HepG2 (cell line): ENCODE data around the gene USP35. TPM values are rescaled to one million over a fixed set of nuclear protein-coding genes. Genes with fewer than 3 reads are reported as not detected.
A peak's percentile ranks its signal among the peaks of the same experiment; 100 is the strongest.

ENCODE experiments used
- ATAC-seq: fragments of 200-7000 bp; cut with Tn5 transposase; 3 replicates; pipeline ENCODE4 v1.9.1; 2020; ENCODE audit warnings: mild to moderate bottlenecking, moderate library complexity
- BruUV-seq: library from RNA; stranded (reverse); fragments of 400-500 nt; replicated peaks from 2 replicates; lab custom pipeline; 2021; lab: Mats Ljungman, UMichigan
- CTCF ChIA-PET: fragments of 300-600 bp; formaldehyde crosslinking; extraction: SDS; loops from one replicate; lab custom pipeline; 2021; ENCODE audit warnings: low total read pairs, inconsistent platforms, low intra/inter-chr PET ratio; lab: Yijun Ruan, JAX
- POLR2A ChIA-PET: fragments of 350-600 bp; sonication (Branson Sonifier 250); formaldehyde crosslinking; loops from one replicate; lab custom pipeline; 2020; ENCODE audit warnings: antibody characterized with exemption, inconsistent platforms; lab: Yijun Ruan, JAX
- DNase-seq: peaks from one replicate; pipeline ENCODE4 v3.0.0-alpha.2; 2015; ENCODE audit warnings: low spot score
- FAIRE-seq: peaks from 3 replicates; lab custom pipeline; 2011; peaks lifted over from hg19 to GRCh38; lab: Jason Lieb, UNC
- H2AFZ ChIP-seq: one replicate; pipeline ENCODE4 v1.6.1; 2011; ENCODE audit warnings: low read length, inconsistent platforms
- H3K27ac ChIP-seq: fragments of 300-600 bp; 3 replicates; pipeline ENCODE4 v1.8.0; 2011; ENCODE audit warnings: mixed run types, mild to moderate bottlenecking, mixed read lengths, low read length, inconsistent platforms; ENCODE audit not compliant: insufficient read depth; ENCODE audit errors: extremely low read length
- H3K27me3 ChIP-seq, 2 experiments: fragments of 200-600 bp in 1 of 2; 2 replicates in 1 of 2; 3 replicates in 1 of 2; pipeline versions ENCODE4 v1.6.0 to v1.8.0; 2011; ENCODE audit warnings: low read length in 2 of 2, mild to moderate bottlenecking in 2 of 2, moderate library complexity in 2 of 2, inconsistent platforms in 1 of 2; ENCODE audit not compliant: insufficient read depth in 2 of 2, control insufficient read depth in 1 of 2
- H3K36me3 ChIP-seq, 2 experiments: fragments of 200-600 bp in 1 of 2; replicated peaks in 1 of 2; 2 replicates in 1 of 2; 3 replicates in 1 of 2; pipeline versions ENCODE4 v1.5.1 to v1.8.0; 2011; ENCODE audit warnings: low read length in 2 of 2, inconsistent platforms in 1 of 2; ENCODE audit not compliant: insufficient read depth in 2 of 2, control insufficient read depth in 1 of 2
- H3K4me1 ChIP-seq: 2 replicates; pipeline ENCODE4 v1.5.1; 2012; ENCODE audit warnings: low read length, inconsistent platforms; ENCODE audit not compliant: insufficient read depth
- H3K4me2 ChIP-seq: 2 replicates; pipeline ENCODE4 v1.6.0; 2011; ENCODE audit warnings: low read depth, low read length, inconsistent platforms
- H3K4me3 ChIP-seq, 3 experiments: fragments of 200-600 bp in 1 of 3; sonication (generic), shearing (Covaris generic) in 1 of 3; replicated peaks in 1 of 3; 2 replicates each; pipeline ENCODE4 v1.5.1; 2011 to 2016; ENCODE audit warnings: low read length in 3 of 3, inconsistent platforms in 2 of 3, low read depth in 2 of 3, mild to moderate bottlenecking in 2 of 3, control low read depth in 1 of 3, mixed read lengths in 1 of 3; ENCODE audit not compliant: insufficient read depth in 1 of 3
- H3K79me2 ChIP-seq: one replicate; pipeline ENCODE4 v1.6.1; 2011; ENCODE audit warnings: low read length, inconsistent platforms; ENCODE audit not compliant: insufficient read depth
- H3K9ac ChIP-seq: 2 replicates; pipeline ENCODE4 v1.6.0; 2011; ENCODE audit warnings: mild to moderate bottlenecking, low read depth, low read length, inconsistent platforms; ENCODE audit not compliant: insufficient read depth
- H3K9me3 ChIP-seq: 2 replicates; pipeline ENCODE4 v1.5.1; 2012; ENCODE audit warnings: mild to moderate bottlenecking, low read length
- H4K20me1 ChIP-seq: 2 replicates; pipeline ENCODE4 v1.6.0; 2011; ENCODE audit warnings: inconsistent platforms, mild to moderate bottlenecking, low read length, moderate library complexity; ENCODE audit not compliant: insufficient read depth
- E2F2 ChIP-seq: sonication (generic); formaldehyde crosslinking; IDR thresholded peaks from 2 replicates; pipeline ENCODE4 v1.4.0; 2020; ENCODE audit warnings: missing genetic modification reagents, borderline replicate concordance
- GFI1 ChIP-seq: sonication (generic); formaldehyde crosslinking; IDR thresholded peaks from 2 replicates; pipeline ENCODE4 v1.5.0; 2020; ENCODE audit warnings: missing genetic modification reagents, mild to moderate bottlenecking, borderline replicate concordance
- IKZF4 ChIP-seq: sonication (generic); formaldehyde crosslinking; IDR thresholded peaks from 2 replicates; pipeline ENCODE4 v1.5.1; 2020; ENCODE audit warnings: borderline replicate concordance, mild to moderate bottlenecking, low read depth, missing genetic modification reagents; ENCODE audit errors: not compliant biosample characterization
- KAT7 ChIP-seq: IDR thresholded peaks from 2 replicates; pipeline ENCODE4 v1.6.1; 2018; ENCODE audit warnings: borderline replicate concordance, missing compliant biosample characterization
- SMC3 ChIP-seq: IDR thresholded peaks from 2 replicates; pipeline ENCODE4 v1.6.1; 2011; ENCODE audit warnings: low read length, improper control_type of control experiment
- ZFP82 ChIP-seq: sonication (generic); formaldehyde crosslinking; IDR thresholded peaks from 2 replicates; pipeline ENCODE4 v1.5.1; 2020; ENCODE audit warnings: mild to moderate bottlenecking, missing genetic modification reagents, borderline replicate concordance
- ZFP90 ChIP-seq: sonication (generic); formaldehyde crosslinking; IDR thresholded peaks from 2 replicates; pipeline ENCODE4 v1.8.0; 2022; ENCODE audit warnings: missing genetic modification reagents, mild to moderate bottlenecking, inconsistent platforms, borderline replicate concordance
- ZMYM3 ChIP-seq: sonication (generic); formaldehyde crosslinking; IDR thresholded peaks from 2 replicates; pipeline ENCODE4 v1.5.1; 2020; ENCODE audit warnings: mild to moderate bottlenecking, missing genetic modification reagents
- ZNF629 ChIP-seq: sonication (generic); formaldehyde crosslinking; conservative IDR thresholded peaks from 2 replicates; pipeline ENCODE4 v1.5.0; 2020; ENCODE audit warnings: missing genetic modification reagents
- ZNF709 ChIP-seq: sonication (generic); formaldehyde crosslinking; IDR thresholded peaks from 2 replicates; pipeline ENCODE4 v1.5.0; 2020; ENCODE audit warnings: mild to moderate bottlenecking, missing genetic modification reagents
- WGBS: methylation state at CpG from one replicate; pipeline ENCODE4 v1.1.6; 2017; ENCODE audit warnings: low lambda C conversion rate; 5-methylcytosine and 5-hydroxymethylcytosine counted together
- in situ Hi-C: cut with HindIII; loops from 2 replicates; pipeline ENCODE4 v1.10.0; 2017; ENCODE audit warnings: low pct_unique_long_range_greater_than_20kb; ENCODE audit not compliant: extremely low pct_ligation_motif_present
- intact Hi-C: fragments of 100-400 bp; cut with micrococcal nuclease; formaldehyde crosslinking; loops from one replicate; pipeline ENCODE4 v1.10.0; 2022; ENCODE audit not compliant: unreplicated experiment
- polyA plus RNA-seq, 8 experiments: library from polyadenylated mRNA; depleted of rRNA in 3 of 8; stranded (reverse) in 7 of 8; unstranded in 1 of 8; fragments of >200 nt; fragmentation: Illumina TruSeq in 4 of 8; extraction: Trizol in 4 of 8; gene quantifications; 2 replicates each; pipeline versions ENCODE4 v1.2.1 to v1.2.3, GENCODE V29; 2011 to 2016; ENCODE audit warnings: low read depth in 4 of 8, missing spikeins in 1 of 8, mixed read lengths in 1 of 8; ENCODE audit not compliant: insufficient read depth in 1 of 8
- total RNA-seq, 5 experiments: library from RNA; depleted of rRNA; stranded (reverse); fragments of >200 nt; fragmentation: Illumina TruSeq; extraction: Trizol; gene quantifications; 2 replicates each; pipeline ENCODE4 v1.2.3, GENCODE V29; 2016; ENCODE audit warnings: low read depth in 1 of 5
- TF ChIP-seq, protein P1 (sequence below): sonication (generic); formaldehyde crosslinking; IDR thresholded peaks from 2 replicates; pipeline ENCODE4 v1.4.0; 2020; ENCODE audit warnings: low read depth, mild to moderate bottlenecking, missing genetic modification reagents
- TF ChIP-seq, protein P2 (sequence below): sonication (generic); formaldehyde crosslinking; conservative IDR thresholded peaks from 2 replicates; pipeline ENCODE4 v1.5.0; 2020; ENCODE audit warnings: missing genetic modification reagents

USP35 gene
- total and polyA plus RNA-seq, 2 of the 13 experiments (the other 11 are each of a cell fraction or from before 2014, with no cell fraction given), result 4.6 to 7.7 TPM

- 98% methylated on average over 60 of the region's 60 CpGs for WGBS
Observed at GRCh38 chr11:78195917-78196560, 7.3 kb downstream of the USP35 start.

More at GRCh38 chr11:78195917-78196560, 7.3 kb downstream of the USP35 start:
- in situ Hi-C loops, result no loop called here
- Histone ChIP-seq H3K27ac (no peak overlapping the region), H3K9ac (no peak overlapping the region), H3K9me3 (no peaks in the 10 kb centered on the region), H2AFZ (no peak overlapping the region), H3K4me2 (no peak overlapping the region), H3K4me3 (no peak overlapping the region), H4K20me1 (no peaks in the 10 kb centered on the region), H3K4me1 (peaks cover 48% of the 10 kb centered on the region), H3K36me3 (peaks cover 12 to 32% of the 10 kb centered on the region in 2 experiments; a peak in 4 of 5 replicates), H3K79me2 (peaks cover 2% of the 10 kb centered on the region), H3K27me3 (no peaks in the 10 kb centered on the region)
- ChIA-PET POLR2A (no interaction called here), CTCF (no interaction called here)
- DNase-seq (no peak), FAIRE-seq (no peak), ATAC-seq (no peak)
- no TSS peak for BruUV-seq
- TF ChIP-seq ZNF709 (no peak), IKZF4 (CRISPR knock-in tag) (no peak), ZMYM3 (CRISPR knock-in tag) (peak; percentile 22; the same call in 1 of the 2 replicates), GFI1 (CRISPR knock-in tag) (no peak), ZFP82 (CRISPR knock-in tag) (no peak), ZNF629 (CRISPR knock-in tag) (peak; percentile 86), SMC3 (no peak), KAT7 (CRISPR knock-in tag) (no peak), ZFP90 (CRISPR knock-in tag) (no peak), E2F2 (CRISPR knock-in tag) (no peak)
- TF ChIP-seq, protein P1, sequence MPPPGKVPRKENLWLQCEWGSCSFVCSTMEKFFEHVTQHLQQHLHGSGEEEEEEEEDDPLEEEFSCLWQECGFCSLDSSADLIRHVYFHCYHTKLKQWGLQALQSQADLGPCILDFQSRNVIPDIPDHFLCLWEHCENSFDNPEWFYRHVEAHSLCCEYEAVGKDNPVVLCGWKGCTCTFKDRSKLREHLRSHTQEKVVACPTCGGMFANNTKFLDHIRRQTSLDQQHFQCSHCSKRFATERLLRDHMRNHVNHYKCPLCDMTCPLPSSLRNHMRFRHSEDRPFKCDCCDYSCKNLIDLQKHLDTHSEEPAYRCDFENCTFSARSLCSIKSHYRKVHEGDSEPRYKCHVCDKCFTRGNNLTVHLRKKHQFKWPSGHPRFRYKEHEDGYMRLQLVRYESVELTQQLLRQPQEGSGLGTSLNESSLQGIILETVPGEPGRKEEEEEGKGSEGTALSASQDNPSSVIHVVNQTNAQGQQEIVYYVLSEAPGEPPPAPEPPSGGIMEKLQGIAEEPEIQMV (CRISPR knock-in tag), result no peak
- TF ChIP-seq, protein P2, sequence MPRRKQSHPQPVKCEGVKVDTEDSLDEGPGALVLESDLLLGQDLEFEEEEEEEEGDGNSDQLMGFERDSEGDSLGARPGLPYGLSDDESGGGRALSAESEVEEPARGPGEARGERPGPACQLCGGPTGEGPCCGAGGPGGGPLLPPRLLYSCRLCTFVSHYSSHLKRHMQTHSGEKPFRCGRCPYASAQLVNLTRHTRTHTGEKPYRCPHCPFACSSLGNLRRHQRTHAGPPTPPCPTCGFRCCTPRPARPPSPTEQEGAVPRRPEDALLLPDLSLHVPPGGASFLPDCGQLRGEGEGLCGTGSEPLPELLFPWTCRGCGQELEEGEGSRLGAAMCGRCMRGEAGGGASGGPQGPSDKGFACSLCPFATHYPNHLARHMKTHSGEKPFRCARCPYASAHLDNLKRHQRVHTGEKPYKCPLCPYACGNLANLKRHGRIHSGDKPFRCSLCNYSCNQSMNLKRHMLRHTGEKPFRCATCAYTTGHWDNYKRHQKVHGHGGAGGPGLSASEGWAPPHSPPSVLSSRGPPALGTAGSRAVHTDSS (CRISPR knock-in tag), result no peak
- intact Hi-C loops, result no loop called here
